B cell (primary cell): Measurements from ENCODE around the gene AK8. TPM values are rescaled to one million over a fixed set of nuclear protein-coding genes. Genes with fewer than 3 reads are reported as not detected.

Source experiments
- ATAC-seq: fragments of 200-7000 bp; cut with Tn5 transposase; one replicate; pipeline ENCODE4 v1.10.0; 2021; ENCODE audit warnings: low read depth, mild to moderate bottlenecking, moderate number of reproducible peaks, moderate library complexity
- CTCF ChIA-PET: fragments of 350-600 bp; sonication (Branson Sonifier 250); formaldehyde crosslinking; loops from one replicate; lab custom pipeline; 2021; ENCODE audit warnings: antibody characterized with exemption, inconsistent platforms; lab: Charles Lee
- POLR2A ChIA-PET: fragments of 350-600 bp; sonication (Branson Sonifier 250); formaldehyde crosslinking; loops from one replicate; lab custom pipeline; 2021; ENCODE audit warnings: antibody characterized with exemption; lab: Charles Lee
- DNase-seq: peaks from one replicate; pipeline ENCODE4 v3.0.0; 2013
- H2AFZ ChIP-seq: 2 replicates; pipeline ENCODE4 v1.6.1; 2012; ENCODE audit warnings: mild to moderate bottlenecking, low read depth, low read length; ENCODE audit not compliant: insufficient read depth, poor library complexity, severe bottlenecking
- H3K27ac ChIP-seq, 2 donors: 1 replicate in 1 of 2; 2 replicates in 1 of 2; pipeline ENCODE4 v1.5.1; 2012 to 2013; ENCODE audit warnings: low read length in 2 of 2, mild to moderate bottlenecking in 2 of 2, moderate library complexity in 1 of 2
- H3K27me3 ChIP-seq, 4 experiments: fragments of 200-600 bp in 1 of 4; sonication (generic) in 1 of 4; replicated peaks in 1 of 4; 1 replicate in 2 of 4; 2 replicates in 2 of 4; pipeline versions ENCODE4 v1.6.1 to v1.7.0; 2013 to 2016; ENCODE audit warnings: low read length in 3 of 4, mild to moderate bottlenecking in 2 of 4, mixed read lengths in 1 of 4, moderate library complexity in 1 of 4; ENCODE audit not compliant: insufficient read depth in 4 of 4, control insufficient read depth in 3 of 4; ENCODE audit errors: control extremely low read depth in 1 of 4
- H3K36me3 ChIP-seq, 2 experiments: replicated peaks in 1 of 2; 1 replicate in 1 of 2; 2 replicates in 1 of 2; pipeline versions ENCODE4 v1.6.1 to v1.7.1; 2013; ENCODE audit warnings: low read length in 1 of 2; ENCODE audit not compliant: insufficient read depth in 2 of 2, control insufficient read depth in 1 of 2; ENCODE audit errors: control extremely low read depth in 1 of 2, extremely low read depth in 1 of 2
- H3K4me1 ChIP-seq, 2 donors: fragments of 200-600 bp in 1 of 2; sonication (generic) in 1 of 2; 1 replicate in 1 of 2; 2 replicates in 1 of 2; pipeline versions ENCODE4 v1.5.1 to v1.6.1; 2013 to 2017; ENCODE audit warnings: low read length in 2 of 2; ENCODE audit not compliant: control insufficient read depth in 2 of 2, insufficient read depth in 2 of 2
- H3K4me2 ChIP-seq: replicated peaks from 2 replicates; pipeline ENCODE3; 2012; ENCODE audit warnings: mild to moderate bottlenecking, low read depth, low read length; ENCODE audit not compliant: poor library complexity, severe bottlenecking
- H3K4me3 ChIP-seq, 5 experiments: fragments of 200-600 bp in 1 of 5; sonication (generic) in 1 of 5; 1 replicate in 3 of 5; 2 replicates in 2 of 5; pipeline versions ENCODE4 v1.5.1 to v1.7.0; 2011 to 2016; ENCODE audit warnings: low read length in 4 of 5, mild to moderate bottlenecking in 4 of 5, low read depth in 2 of 5, control low read depth in 1 of 5, moderate library complexity in 1 of 5; ENCODE audit not compliant: insufficient read depth in 1 of 5; ENCODE audit errors: control extremely low read depth in 1 of 5, extremely low read depth in 1 of 5
- H3K79me2 ChIP-seq: fragments of 200-600 bp; sonication (generic); one replicate; pipeline ENCODE4 v1.6.0; 2016; ENCODE audit warnings: low read length; ENCODE audit not compliant: control insufficient read depth, insufficient read depth
- H3K9ac ChIP-seq: fragments of 200-600 bp; sonication (generic); 2 replicates; pipeline ENCODE4 v1.6.1; 2017; ENCODE audit warnings: mild to moderate bottlenecking, low read length, moderate library complexity
- H3K9me3 ChIP-seq, 3 donors: one replicate each; pipeline versions ENCODE4 v1.6.1 to v1.7.1; 2013; ENCODE audit warnings: low read length in 2 of 3; ENCODE audit not compliant: control insufficient read depth in 2 of 3, insufficient read depth in 1 of 3; ENCODE audit errors: control extremely low read depth in 1 of 3
- H4K20me1 ChIP-seq: 2 replicates; pipeline ENCODE4 v1.6.0; 2012; ENCODE audit warnings: mild to moderate bottlenecking, low read length; ENCODE audit not compliant: insufficient read depth, control insufficient read depth, poor library complexity, severe bottlenecking
- H3K27ac Mint-ChIP-seq: one replicate; pipeline ENCODE4 v1.8.0; 2021; ENCODE audit warnings: mixed read lengths
- H3K27me3 Mint-ChIP-seq: one replicate; pipeline ENCODE4 v1.8.0; 2021; ENCODE audit warnings: mixed read lengths
- H3K4me1 Mint-ChIP-seq: one replicate; pipeline ENCODE4 v1.8.0; 2021; ENCODE audit warnings: mixed read lengths
- H3K4me3 Mint-ChIP-seq: one replicate; pipeline ENCODE4 v1.8.0; 2021; ENCODE audit warnings: mixed read lengths
- H3K9me3 Mint-ChIP-seq: one replicate; pipeline ENCODE4 v1.8.0; 2022; ENCODE audit warnings: mixed read lengths; ENCODE audit not compliant: insufficient read depth
- CTCF ChIP-seq: fragments of 200-600 bp; IDR thresholded peaks from one replicate; pipeline ENCODE4 v1.8.0; 2022; ENCODE audit warnings: antibody characterized with exemption, mild to moderate bottlenecking
- EZH2 ChIP-seq: IDR thresholded peaks from 2 replicates; pipeline ENCODE4 v1.6.1; 2012; ENCODE audit warnings: borderline replicate concordance, low read depth, mild to moderate bottlenecking, moderate library complexity, low read length; ENCODE audit not compliant: insufficient read depth, poor library complexity, severe bottlenecking
- WGBS: methylation state at CpG from one replicate; pipeline ENCODE4 v1.1.5; 2013; ENCODE audit warnings: missing lambda C conversion rate; ENCODE audit not compliant: insufficient coverage; 5-methylcytosine and 5-hydroxymethylcytosine counted together
- intact Hi-C: fragments of 100-400 bp; cut with micrococcal nuclease; formaldehyde crosslinking; loops from one replicate; pipeline ENCODE4 v1.10.0; 2022
- polyA plus RNA-seq: library from polyadenylated mRNA; depleted of rRNA; stranded (reverse); fragments of >200 nt; gene quantifications from 2 replicates; pipeline ENCODE4 v1.2.3, GENCODE V29; 2012
- total RNA-seq, 2 donors: library from RNA; stranded (reverse); fragments of 120-200 nt in 1 of 2; gene quantifications; 1 replicate in 1 of 2; 2 replicates in 1 of 2; pipeline versions ENCODE4 v1.2.3 to v1.2.4, GENCODE V29; 2013 to 2022

Gene AK8
- total and polyA plus RNA-seq, 2 donors (not counting 1 experiment from before 2014, with no cell fraction given), result 1.9 to 8.6 TPM

- POLR2A ChIA-PET, result interaction anchor here (1.5 to 2.2 kb wide), 2 partner anchors 9 to 13 kb away, joined by 4 to 7 read pairs; partner anchors contain the start of gene SPACA9
- ATAC-seq, result peak; percentile 9
These were observed 10.1 kb upstream of the AK8 start for GRCh38 chr9:132888151-132888550.

More at GRCh38 chr9:132888151-132888550, 10.1 kb upstream of the AK8 start:
- Histone ChIP-seq H3K9ac (peak overlapping the region; percentile 59), H3K4me1 (peaks cover 42 to 50% of the 10 kb centered on the region in 2 donors), H4K20me1 (no peaks in the 10 kb centered on the region), H3K4me2 (peak overlapping the region; percentile 90), H3K27ac (peak overlapping the region; percentile 33 to 72), H2AFZ (peak overlapping the region; percentile 10), H3K79me2 (peaks cover 6% of the 10 kb centered on the region), H3K4me3 (peak overlapping the region in 3 of 5 experiments; percentile 1 to 49 (median 12)), H3K27me3 (no peaks in the 10 kb centered on the region), H3K36me3 (peaks cover 0 to 3% of the 10 kb centered on the region in 2 experiments), H3K9me3 (peaks cover 0 to 11% (median 0%) of the 10 kb centered on the region in 3 donors)
- peak overlapping the region; percentile 95 for H3K27ac Mint-ChIP-seq
- CTCF ChIA-PET, result interaction anchor here (0.7 to 2.7 kb wide), 4 partner anchors 9 to 39 kb away, joined by 3 to 12 read pairs (median 4); partner anchors contain the start of gene SPACA9
- peak overlapping the region; percentile 84 for H3K4me3 Mint-ChIP-seq
- H3K9me3 Mint-ChIP-seq, result no peaks in the 10 kb centered on the region
- TF ChIP-seq EZH2 (no peak), CTCF (no peak)
- intact Hi-C loops, result loop anchor here (1.0 to 5.0 kb wide), 3 partner anchors 10 to 257 kb away; partner anchors contain the start of genes AK8 and SPACA9
- no peak for DNase-seq
- 38% methylated on average over 18 of the region's 18 CpGs for WGBS
- no peaks in the 10 kb centered on the region for H3K27me3 Mint-ChIP-seq
- H3K4me1 Mint-ChIP-seq, result peaks cover 46% of the 10 kb centered on the region
